B cell (primary cell): ENCODE results near the gene CPA5.

ENCODE experiments used
- CTCF ChIP-seq: fragments of 200-600 bp; IDR thresholded peaks from one replicate; pipeline ENCODE4 v1.8.0; 2022; ENCODE audit warnings: antibody characterized with exemption, mild to moderate bottlenecking
- EZH2 ChIP-seq: IDR thresholded peaks from 2 replicates; pipeline ENCODE4 v1.6.1; 2012; ENCODE audit warnings: borderline replicate concordance, low read depth, mild to moderate bottlenecking, moderate library complexity, low read length; ENCODE audit not compliant: insufficient read depth, poor library complexity, severe bottlenecking

- TF ChIP-seq EZH2 (no peak), CTCF (no peak)
Observed at GRCh38 chr7:130297628-130298543, 46.7 kb upstream of the CPA5 start.
